ENCODE data around the gene KRTAP23-1. TPM values are rescaled to one million over a fixed set of nuclear protein-coding genes. Genes with fewer than 3 reads are reported as not detected.

The KRTAP23-1 gene, protein sequence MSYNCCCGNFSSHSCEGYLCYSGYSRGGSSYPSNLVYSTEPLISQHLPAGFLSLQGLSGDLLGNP
- polyA plus RNA-seq (2011; rRNA removed) (not detected in 2 replicates), polyA minus RNA-seq (2011; rRNA and poly(A)+ RNA removed) (not detected in 2 replicates)

DNA sequence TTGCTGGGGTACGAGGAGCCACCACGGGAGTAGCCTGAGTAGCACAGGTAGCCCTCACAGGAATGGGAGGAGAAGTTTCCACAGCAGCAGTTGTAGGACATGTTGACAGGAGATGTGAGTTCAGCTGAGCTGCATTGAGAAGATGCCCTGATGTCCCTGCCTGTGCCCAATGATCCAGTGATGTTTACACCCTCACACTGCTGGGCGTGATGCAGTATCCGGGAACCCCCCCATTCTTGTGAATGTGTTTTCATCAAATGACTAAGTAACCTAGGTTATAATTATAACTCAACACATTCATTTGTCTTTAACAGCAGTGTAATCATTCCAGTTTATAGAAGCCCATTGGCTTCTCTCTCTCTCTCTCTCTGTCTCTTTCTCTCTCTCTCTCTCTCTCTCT is at the start of gene KRTAP23-1:
Gene KRTAP23-1, minus strand, starts transcription at position 101 of the 400 bp plus-strand sequence. Its CDS starts 0 bp downstream, at position 101.
- POLR2A ChIA-PET = no interaction called here
- H3K36me3 ChIP-seq (ENCODE audit: control insufficient read depth, insufficient read depth, low read length) = no peaks in the 10 kb centered on the region
- CTCF ChIA-PET = no interaction called here

GRCh38 chr21:30395731-30396130 is 47.3 kb upstream of the KRTAP23-1 start, which contains the start of gene KRTAP13-1:
TSS of gene KRTAP13-1 (plus strand) at chr21:30396031. CDS start at chr21:30396087, 56 bp downstream.
- no peak for DNase-seq (ENCODE audit: low read depth)
- no peak for TF ChIP-seq CTCF (IDR thresholded peaks at IDR 0.05; ENCODE audit: insufficient read depth, low read depth, low read length)
- Histone ChIP-seq H3K27me3 (ENCODE audit: control insufficient read depth, insufficient read depth, low read length) (no peaks in the 10 kb centered on the region), H3K4me3 (ENCODE audit: low read depth, low read length) (no peak within 1 kb of the TSS), H3K36me3 (ENCODE audit: control insufficient read depth, insufficient read depth, low read length) (no peaks in the 10 kb centered on the region)
- CTCF ChIA-PET = no interaction called here
- POLR2A ChIA-PET = no interaction called here

More for the DNA sequence above, at the start of gene KRTAP23-1:
- Histone ChIP-seq H3K4me3 (ENCODE audit: low read depth, low read length) (no peak within 1 kb of the TSS), H3K27me3 (ENCODE audit: control insufficient read depth, insufficient read depth, low read length) (no peaks in the 10 kb centered on the region)
- no peak for DNase-seq (ENCODE audit: low read depth)
- TF ChIP-seq CTCF (IDR thresholded peaks at IDR 0.05; ENCODE audit: insufficient read depth, low read depth, low read length) = no peak

DNA sequence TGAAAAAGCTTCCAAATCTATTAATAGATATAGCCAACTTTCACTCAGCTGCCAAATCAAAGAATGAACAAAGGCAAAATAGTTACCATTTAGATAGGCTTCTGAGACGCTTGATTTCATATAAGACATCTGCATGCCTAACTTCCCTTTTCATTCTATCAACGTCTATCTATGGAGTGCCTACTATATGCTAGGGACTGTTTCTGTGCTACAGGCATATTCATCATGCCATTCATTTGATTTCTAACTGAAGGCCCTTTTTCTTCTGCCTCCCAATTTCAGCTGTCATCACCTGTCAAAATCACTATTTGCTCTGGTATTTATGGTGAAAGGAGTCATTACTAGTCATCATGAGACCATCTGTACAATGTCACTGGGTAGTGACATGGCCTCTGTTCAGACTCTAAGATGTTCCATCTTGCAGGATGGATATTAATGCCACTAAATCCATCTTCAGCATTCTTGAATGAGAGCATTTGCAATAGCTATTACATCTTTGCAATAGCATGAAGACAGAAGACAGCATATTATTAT is 43.2 kb upstream of the KRTAP23-1 start:
- TF ChIP-seq CTCF (IDR thresholded peaks at IDR 0.05; ENCODE audit: insufficient read depth, low read depth, low read length) = no peak
- CTCF ChIA-PET = no interaction called here
- POLR2A ChIA-PET = no interaction called here

DNA sequence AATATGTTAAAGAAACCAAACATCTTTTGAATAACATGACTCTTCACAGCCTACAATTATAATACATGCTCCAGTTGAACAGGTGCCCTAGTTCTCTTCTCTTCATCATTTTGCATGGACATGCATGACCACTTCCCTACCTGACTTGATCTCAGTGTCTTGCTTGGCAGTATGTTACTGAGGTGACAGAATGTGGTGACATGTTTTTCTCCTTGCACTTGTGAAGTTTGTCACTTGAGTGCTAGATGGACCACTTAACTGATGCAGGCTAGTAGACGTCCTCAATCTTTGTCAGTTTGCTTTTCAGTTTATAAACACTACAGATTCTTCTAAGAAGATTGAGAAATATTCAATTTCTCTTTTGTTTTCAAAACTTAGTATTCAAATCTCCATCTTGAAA is 33.8 kb upstream of the KRTAP23-1 start:
- TF ChIP-seq CTCF (IDR thresholded peaks at IDR 0.05; ENCODE audit: insufficient read depth, low read depth, low read length) = no peak
- ChIA-PET CTCF (no interaction called here), POLR2A (no interaction called here)
- H3K4me3 ChIP-seq (ENCODE audit: low read depth, low read length) = no peak overlapping the region
- no peak for DNase-seq (ENCODE audit: low read depth)
- no peaks in the 10 kb centered on the region for H3K36me3 ChIP-seq (ENCODE audit: control insufficient read depth, insufficient read depth, low read length)
- no peaks in the 10 kb centered on the region for H3K27me3 ChIP-seq (ENCODE audit: control insufficient read depth, insufficient read depth, low read length)

More for the DNA sequence above, 43.2 kb upstream of the KRTAP23-1 start:
- DNase-seq (ENCODE audit: low read depth) = no peak
- H3K27me3 ChIP-seq (ENCODE audit: control insufficient read depth, insufficient read depth, low read length) = no peaks in the 10 kb centered on the region
- no peak overlapping the region for H3K4me3 ChIP-seq (ENCODE audit: low read depth, low read length)
- H3K36me3 ChIP-seq (ENCODE audit: control insufficient read depth, insufficient read depth, low read length) = no peaks in the 10 kb centered on the region

GRCh38 chr21:30372139-30372770 is 23.8 kb upstream of the KRTAP23-1 start, which contains the start of gene KRTAP13-2:
TSS of gene KRTAP13-2 (minus strand) at chr21:30372271. CDS start at chr21:30372213, 58 bp downstream.
- Histone ChIP-seq H3K4me3 (ENCODE audit: low read depth, low read length) (no peak within 1 kb of the TSS), H3K36me3 (ENCODE audit: control insufficient read depth, insufficient read depth, low read length) (no peaks in the 10 kb centered on the region), H3K27me3 (ENCODE audit: control insufficient read depth, insufficient read depth, low read length) (no peaks in the 10 kb centered on the region)
- ChIA-PET CTCF (no interaction called here), POLR2A (no interaction called here)
- no peak for TF ChIP-seq CTCF (IDR thresholded peaks at IDR 0.05; ENCODE audit: insufficient read depth, low read depth, low read length)
- no peak for DNase-seq (ENCODE audit: low read depth)
